GM18873 (cell line): ENCODE results near the gene NAT8L.

Experiments used
- ATAC-seq: cut with Tn5 transposase; IDR thresholded peaks from one replicate; pipeline ENCODE4 v1.9.1; 2021; ENCODE audit warnings: mild to moderate bottlenecking, moderate library complexity, moderate number of reproducible peaks; ENCODE audit not compliant: unreplicated experiment, low FRiP score

The NAT8L gene

GRCh38 chr4:2089222-2089621 is 30.1 kb downstream of the NAT8L start:
- ATAC-seq = no peak

GRCh38 chr4:2090642-2091041 is 31.5 kb downstream of the NAT8L start:
- ATAC-seq = no peak

GRCh38 chr4:2091990-2092668 is 33.0 kb downstream of the NAT8L start:
- ATAC-seq = no peak

- no peak for ATAC-seq
Observed at GRCh38 chr4:2092669-2093053, 33.5 kb downstream of the NAT8L start.

- ATAC-seq = no peak
Observed at GRCh38 chr4:2093265-2093664, 34.1 kb downstream of the NAT8L start.

GRCh38 chr4:2094545-2094944 is 35.4 kb downstream of the NAT8L start:
- ATAC-seq = no peak

- no peak for ATAC-seq
Observed at GRCh38 chr4:2095236-2096072, 36.3 kb downstream of the NAT8L start.

- ATAC-seq = no peak
Observed at GRCh38 chr4:2096073-2096609, 37.0 kb downstream of the NAT8L start.

GRCh38 chr4:2101346-2102044 is 42.4 kb downstream of the NAT8L start:
- no peak for ATAC-seq

GRCh38 chr4:2102045-2102883 is 43.1 kb downstream of the NAT8L start:
- no peak for ATAC-seq

- no peak for ATAC-seq
Observed at GRCh38 chr4:2103127-2103842, 44.2 kb downstream of the NAT8L start.

GRCh38 chr4:2103843-2104547 is 44.9 kb downstream of the NAT8L start:
- ATAC-seq = no peak

- ATAC-seq = no peak
Observed at GRCh38 chr4:2104556-2105345, 45.6 kb downstream of the NAT8L start.

- ATAC-seq = no peak
Observed at GRCh38 chr4:2105559-2105958, 46.4 kb downstream of the NAT8L start.

- no peak for ATAC-seq
Observed at GRCh38 chr4:2116687-2117400, 57.7 kb downstream of the NAT8L start.
